ENCODE data around the gene PRKAG2.

The PRKAG2 gene

GRCh38 chr7:151817981-151818673 lies 58.8 kb downstream of the PRKAG2 start:
- no peak for DNase-seq (ENCODE audit: low read depth)

GRCh38 chr7:151817315-151817690 lies 59.6 kb downstream of the PRKAG2 start:
- DNase-seq (ENCODE audit: low read depth), result no peak

GRCh38 chr7:151816562-151817314 lies 60.2 kb downstream of the PRKAG2 start:
- DNase-seq (ENCODE audit: low read depth), result no peak

DNA sequence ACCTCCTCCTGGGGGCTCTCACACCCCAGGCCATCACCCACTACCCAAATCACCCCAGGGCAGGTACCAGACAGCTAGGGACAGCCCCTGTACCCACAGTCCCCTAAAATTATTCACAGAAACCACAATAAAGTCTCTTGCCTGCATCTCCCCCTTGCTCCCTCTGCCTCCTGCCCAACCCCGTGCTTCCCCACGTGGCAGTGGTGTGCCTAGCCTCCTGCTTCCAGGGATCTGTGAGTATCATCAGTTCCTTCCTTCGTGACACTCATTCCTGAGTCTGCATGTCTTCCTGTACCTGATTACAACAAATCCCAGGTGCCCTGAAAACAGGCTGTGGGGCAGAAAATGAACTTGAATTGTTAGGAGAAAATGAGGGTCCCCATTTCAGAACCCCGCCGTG lies 61.5 kb downstream of the PRKAG2 start:
- DNase-seq (ENCODE audit: low read depth), result no peak

DNA sequence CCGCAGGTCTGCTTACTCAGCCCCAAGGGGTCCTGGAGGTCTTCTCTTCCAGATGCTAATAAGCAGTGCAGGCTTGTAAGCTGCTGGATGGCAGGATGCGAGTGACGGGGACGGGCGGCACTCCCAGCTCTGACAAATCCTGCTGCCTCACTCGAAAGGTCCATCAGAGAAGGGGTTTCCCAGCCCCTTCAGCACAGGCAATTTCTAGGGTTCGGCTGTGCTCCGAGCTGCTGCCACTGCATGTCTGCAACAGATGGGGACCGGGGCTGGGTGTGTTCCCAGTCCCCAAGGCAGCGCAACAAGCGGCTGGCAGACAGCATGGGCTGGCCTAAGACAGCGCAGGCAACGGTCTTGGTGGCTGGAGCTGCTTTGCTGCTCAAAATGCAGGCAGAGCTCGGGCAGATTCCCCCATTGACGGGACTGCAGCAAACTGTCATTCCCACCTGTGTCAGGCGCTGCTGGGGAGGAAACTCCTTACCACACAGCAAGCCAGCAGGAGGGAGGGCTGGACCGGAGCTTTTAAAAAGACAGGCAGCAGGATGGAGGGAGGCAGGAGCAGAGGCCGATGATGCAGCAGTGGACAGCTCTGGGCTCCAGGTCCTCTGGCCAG lies 62.4 kb downstream of the PRKAG2 start:
- no peak for DNase-seq (ENCODE audit: low read depth)

- no peak for DNase-seq (ENCODE audit: low read depth)
Measured at GRCh38 chr7:151813997-151814396, 62.9 kb downstream of the PRKAG2 start.

DNA sequence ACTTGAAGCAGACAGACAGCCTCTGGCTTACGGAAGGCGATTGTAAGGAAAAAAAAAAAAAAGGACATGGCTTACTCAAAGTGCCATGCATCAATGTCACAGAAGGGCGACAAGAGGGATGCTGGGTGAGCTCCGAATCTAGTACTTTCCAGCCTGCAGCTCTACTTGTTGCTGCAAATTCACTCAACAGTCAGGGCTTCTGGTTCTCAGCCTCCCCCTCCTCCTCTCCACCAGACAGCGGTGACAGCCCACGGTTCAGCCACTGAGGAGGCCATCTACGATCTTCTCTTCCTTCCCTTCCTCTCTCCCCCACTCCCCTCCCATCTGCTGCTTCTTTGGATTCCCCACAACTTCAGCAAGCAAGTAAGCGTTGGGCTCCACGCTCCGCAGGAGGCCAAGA lies 63.5 kb downstream of the PRKAG2 start:
- no peak for DNase-seq (ENCODE audit: low read depth)

GRCh38 chr7:151812967-151813366 lies 63.9 kb downstream of the PRKAG2 start:
- no peak for DNase-seq (ENCODE audit: low read depth)

DNA sequence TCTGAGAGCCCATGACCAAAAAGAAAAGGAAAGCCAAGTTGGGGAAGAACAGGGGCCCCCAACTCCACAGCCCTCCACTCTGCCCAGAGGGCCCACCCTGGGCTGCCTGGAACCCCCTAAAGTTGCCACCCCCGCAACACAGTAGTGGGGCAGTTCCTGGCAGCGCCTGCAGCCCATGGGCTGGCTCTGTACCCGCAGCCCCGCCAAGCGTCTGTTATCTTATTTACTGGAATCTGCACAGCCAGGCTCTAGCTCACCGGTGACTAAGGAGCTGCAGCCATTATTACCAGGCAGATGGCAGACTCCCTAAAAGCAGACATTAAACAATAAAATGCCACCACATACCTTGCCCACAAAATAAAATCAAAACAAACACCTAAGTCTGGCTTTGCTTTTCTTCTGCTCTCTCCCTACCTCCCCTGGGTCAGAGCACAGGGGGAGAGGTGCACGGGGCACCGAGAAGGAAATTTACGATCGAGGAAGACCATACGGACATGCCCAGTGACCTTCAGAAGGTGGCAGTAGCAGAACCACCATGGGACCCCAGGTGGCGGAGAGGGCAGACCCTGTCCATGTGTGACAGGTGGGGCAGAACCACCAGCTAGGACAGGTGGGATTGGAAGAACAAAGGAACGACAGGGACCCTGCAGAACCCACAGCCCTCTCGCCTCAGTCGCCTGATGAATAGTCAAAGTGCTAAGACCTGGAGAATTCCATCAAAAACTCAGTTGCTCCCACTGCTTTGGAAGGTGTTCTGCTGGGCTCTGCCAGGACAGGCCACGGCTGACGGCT lies 66.3 kb downstream of the PRKAG2 start:
- DNase-seq (ENCODE audit: low read depth), result no peak

- no peak for DNase-seq (ENCODE audit: low read depth)
Measured at GRCh38 chr7:151809864-151810170, 67.1 kb downstream of the PRKAG2 start.

- no peak for DNase-seq (ENCODE audit: low read depth)
Measured at GRCh38 chr7:151809146-151809863, 67.6 kb downstream of the PRKAG2 start.

GRCh38 chr7:151808400-151809145 lies 68.3 kb downstream of the PRKAG2 start:
- peak; percentile 46 for DNase-seq (ENCODE audit: low read depth)

DNA sequence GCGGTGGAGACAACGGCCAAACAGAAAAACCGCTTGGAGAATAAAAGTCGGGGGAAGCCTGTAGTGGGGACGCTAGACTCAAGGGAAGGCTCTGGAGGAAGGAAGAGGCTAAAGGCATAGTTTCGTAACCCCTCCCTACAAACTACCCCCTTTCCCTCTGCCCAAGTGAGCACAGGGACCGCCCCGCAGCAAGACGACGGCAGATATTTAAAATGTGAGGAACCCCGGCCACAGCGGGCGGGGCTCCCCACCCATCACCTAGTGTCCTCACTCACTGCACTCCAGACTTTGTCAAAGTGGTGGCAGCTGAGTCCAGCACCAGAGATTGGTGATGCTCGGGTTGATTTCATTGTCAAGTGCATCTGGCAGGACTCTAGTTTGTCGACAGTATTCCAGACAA lies 69.1 kb downstream of the PRKAG2 start:
- DNase-seq (ENCODE audit: low read depth), result no peak

- DNase-seq (ENCODE audit: low read depth), result no peak
Measured at GRCh38 chr7:151806952-151807775, 69.8 kb downstream of the PRKAG2 start.

- no peak for DNase-seq (ENCODE audit: low read depth)
Measured at GRCh38 chr7:151806204-151806603, 70.7 kb downstream of the PRKAG2 start.

GRCh38 chr7:151805191-151805590 lies 71.7 kb downstream of the PRKAG2 start:
- DNase-seq (ENCODE audit: low read depth), result no peak

DNA sequence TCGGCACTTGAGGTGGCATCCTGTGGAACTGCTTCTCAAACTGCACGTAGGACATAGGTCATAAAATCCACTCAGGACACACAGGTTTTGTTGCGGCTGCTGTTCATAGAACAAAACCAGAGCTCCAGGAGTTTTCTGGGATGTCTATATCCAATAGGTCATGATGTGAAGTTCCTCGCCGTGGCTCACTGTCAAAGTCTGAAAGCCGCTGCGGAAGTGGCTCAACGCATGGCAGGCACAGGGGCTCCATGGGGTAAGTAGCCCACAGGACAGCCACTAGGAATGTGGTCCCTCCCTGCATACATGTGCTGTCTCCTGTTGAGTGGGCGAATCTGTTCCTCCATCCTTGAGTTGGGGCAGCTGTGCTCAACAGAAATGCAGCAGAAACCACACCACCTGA lies 72.2 kb downstream of the PRKAG2 start:
- DNase-seq (ENCODE audit: low read depth), result no peak

DNA sequence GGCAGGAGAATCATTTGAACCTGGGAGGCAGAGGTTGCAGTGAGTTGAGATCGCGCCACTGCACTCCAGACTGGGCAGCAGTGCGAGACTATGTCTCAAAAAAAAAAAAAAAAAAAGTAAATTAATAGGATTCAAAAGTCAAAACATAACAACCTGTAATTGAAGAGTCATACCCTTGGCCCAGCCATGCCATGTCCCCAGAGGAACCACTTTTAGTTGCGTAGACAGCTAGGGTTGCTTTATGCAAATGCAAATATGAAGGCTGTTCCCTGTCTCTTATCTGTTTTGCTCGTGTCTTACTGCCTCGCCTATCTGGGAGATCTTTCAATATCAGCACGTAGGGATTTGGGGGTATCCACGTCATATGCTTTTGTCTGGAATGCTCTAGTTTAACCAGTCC lies 73.1 kb downstream of the PRKAG2 start:
- DNase-seq (ENCODE audit: low read depth), result no peak

GRCh38 chr7:151802469-151802846 lies 74.5 kb downstream of the PRKAG2 start:
- DNase-seq (ENCODE audit: low read depth), result no peak

DNA sequence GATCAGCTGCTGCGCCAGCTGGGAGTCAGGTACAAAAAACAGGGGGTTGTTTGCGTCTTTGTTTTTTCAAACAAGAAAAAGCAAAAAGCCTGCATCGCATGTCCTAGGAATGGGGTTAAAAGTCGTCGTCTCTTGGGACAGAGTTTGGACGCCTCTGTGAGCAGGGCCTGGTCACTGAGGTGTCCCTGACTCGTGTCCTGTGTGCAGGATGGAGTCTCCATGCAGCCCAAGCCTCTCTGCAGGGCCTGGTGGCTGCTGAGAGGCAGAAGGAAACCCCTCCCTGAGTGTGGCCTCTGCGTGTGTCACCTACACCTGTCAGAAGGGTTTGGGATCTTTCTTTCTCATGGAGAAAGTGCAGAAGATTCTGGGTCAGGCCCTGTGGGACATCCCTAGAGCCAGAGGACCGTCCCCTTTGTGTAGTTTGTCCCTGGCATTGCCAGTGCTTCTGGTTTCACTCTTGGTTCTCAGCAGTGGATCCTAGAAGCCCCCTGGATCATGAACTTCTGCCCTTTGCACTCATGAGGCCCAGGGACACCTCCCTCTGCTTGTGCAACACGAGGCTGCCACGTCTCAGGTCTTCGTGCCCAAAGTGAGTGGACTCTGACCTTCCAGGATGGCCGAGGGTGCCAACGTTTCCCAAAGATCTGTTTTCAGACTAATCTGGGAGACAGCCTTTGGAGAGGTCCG lies 75.0 kb downstream of the PRKAG2 start:
- no peak for DNase-seq (ENCODE audit: low read depth)
